ENCODE measurements around the gene MGAT3. TPM values are rescaled to one million over a fixed set of nuclear protein-coding genes. Genes with fewer than 3 reads are reported as not detected.

The MGAT3 gene
- total and polyA plus RNA-seq, 8 donors, result 0.89 to 12.0 (median 1.6) TPM

DNA sequence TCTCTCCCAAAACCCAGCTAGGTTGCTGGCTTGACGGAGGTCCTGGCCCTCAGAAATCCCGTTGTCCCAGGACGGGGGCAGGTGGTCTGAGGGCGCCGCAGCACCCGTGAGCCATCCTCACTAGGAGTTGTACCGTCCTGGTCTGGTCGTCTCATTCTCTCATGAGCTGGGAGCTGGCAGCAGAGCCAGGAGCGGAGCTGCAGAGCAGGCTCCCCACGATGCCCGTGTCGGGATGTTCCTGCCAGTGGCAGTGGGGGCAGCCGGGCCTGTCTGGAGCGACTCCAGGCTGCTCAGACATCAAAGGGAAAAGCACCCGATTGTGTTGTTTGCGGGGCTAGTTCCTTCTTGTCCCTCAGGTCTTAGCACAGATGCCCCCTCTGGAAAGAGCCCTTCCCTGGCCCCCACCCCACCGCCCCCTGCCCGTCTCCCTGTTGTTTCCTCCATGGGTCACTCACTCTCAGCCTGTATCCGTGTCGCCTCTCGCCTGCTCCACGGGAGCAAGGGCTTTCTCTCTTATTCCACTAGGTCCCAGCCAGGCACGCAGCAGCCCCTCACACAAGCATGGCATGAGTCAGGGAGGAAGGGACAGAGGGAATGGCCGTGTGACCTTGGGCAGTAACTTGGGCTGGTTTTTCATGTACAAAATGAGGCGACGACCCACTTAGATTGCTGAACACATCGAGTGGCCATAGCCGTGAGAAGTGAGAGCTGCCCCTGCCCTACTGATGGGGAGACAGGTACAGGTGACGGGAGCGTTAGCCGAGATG is 23.2 kb upstream of the MGAT3 start:
- Histone ChIP-seq H3K4me1 (peaks cover 7 to 43% (median 25%) of the 10 kb centered on the region in 4 donors), H3K27ac (peak overlapping the region in 2 of 5 donors; percentile 81 to 82), H3K36me3 (peaks cover 36 to 67% (median 62%) of the 10 kb centered on the region in 4 donors), H3K9me3 (no peaks in the 10 kb centered on the region), H3K4me3 (no peak overlapping the region), H3K27me3 (peaks cover 0 to 5% (median 0%) of the 10 kb centered on the region in 3 donors)
- intact Hi-C loops (cut with DNase I; ENCODE audit: low total_unique reads), result no loop called here
- 83 to 86% (median 86%) methylated on average over 28 to 31 of the region's 31 CpGs for WGBS, 5 donors
- no peak for DNase-seq
- TF ChIP-seq EP300 (IDR thresholded peaks at IDR 0.05) (no peak), POLR2AphosphoS5 (IDR thresholded peaks at IDR 0.05) (no peak), POLR2A (IDR thresholded peaks at IDR 0.05) (no peak)
- TF ChIP-seq, protein P1, sequence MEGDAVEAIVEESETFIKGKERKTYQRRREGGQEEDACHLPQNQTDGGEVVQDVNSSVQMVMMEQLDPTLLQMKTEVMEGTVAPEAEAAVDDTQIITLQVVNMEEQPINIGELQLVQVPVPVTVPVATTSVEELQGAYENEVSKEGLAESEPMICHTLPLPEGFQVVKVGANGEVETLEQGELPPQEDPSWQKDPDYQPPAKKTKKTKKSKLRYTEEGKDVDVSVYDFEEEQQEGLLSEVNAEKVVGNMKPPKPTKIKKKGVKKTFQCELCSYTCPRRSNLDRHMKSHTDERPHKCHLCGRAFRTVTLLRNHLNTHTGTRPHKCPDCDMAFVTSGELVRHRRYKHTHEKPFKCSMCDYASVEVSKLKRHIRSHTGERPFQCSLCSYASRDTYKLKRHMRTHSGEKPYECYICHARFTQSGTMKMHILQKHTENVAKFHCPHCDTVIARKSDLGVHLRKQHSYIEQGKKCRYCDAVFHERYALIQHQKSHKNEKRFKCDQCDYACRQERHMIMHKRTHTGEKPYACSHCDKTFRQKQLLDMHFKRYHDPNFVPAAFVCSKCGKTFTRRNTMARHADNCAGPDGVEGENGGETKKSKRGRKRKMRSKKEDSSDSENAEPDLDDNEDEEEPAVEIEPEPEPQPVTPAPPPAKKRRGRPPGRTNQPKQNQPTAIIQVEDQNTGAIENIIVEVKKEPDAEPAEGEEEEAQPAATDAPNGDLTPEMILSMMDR (IDR thresholded peaks at IDR 0.05), result no peak

DNA sequence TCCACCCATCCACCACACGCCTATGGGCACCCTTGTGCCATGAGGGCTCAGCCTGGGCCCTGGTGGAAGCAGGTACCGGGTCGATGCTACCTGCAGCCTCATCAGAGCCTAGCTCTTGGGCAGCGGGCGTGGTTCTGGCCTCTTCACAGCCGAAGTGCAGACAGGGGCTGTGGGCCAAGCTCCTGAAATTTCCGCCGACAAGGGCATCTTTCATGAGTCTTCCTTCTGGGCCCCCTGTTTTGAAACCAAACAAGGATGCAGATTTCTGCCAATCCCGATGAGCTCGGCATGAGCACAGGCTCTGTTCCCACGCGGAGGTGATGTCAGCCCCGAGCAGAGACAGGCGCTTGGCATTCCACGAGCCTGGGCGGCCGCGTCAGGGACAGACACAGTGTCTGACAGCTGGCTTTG is 22.6 kb upstream of the MGAT3 start:
- H3K27me3 ChIP-seq, result peaks cover 0 to 8% (median 0%) of the 10 kb centered on the region in 3 donors
- no peak overlapping the region for H3K4me3 ChIP-seq
- WGBS, 5 donors, result 78 to 88% (median 82%) methylated on average over 14 to 18 of the region's 18 CpGs
- peaks cover 7 to 46% (median 27%) of the 10 kb centered on the region in 4 donors for H3K4me1 ChIP-seq
- H3K9me3 ChIP-seq, result no peaks in the 10 kb centered on the region
- intact Hi-C loops (cut with DNase I; ENCODE audit: low total_unique reads), result no loop called here
- H3K27ac ChIP-seq, result peak overlapping the region in 2 of 5 donors; percentile 81 to 82
- peaks cover 30 to 61% (median 56%) of the 10 kb centered on the region in 4 donors for H3K36me3 ChIP-seq
- no peak for DNase-seq
- TF ChIP-seq, protein P1 (IDR thresholded peaks at IDR 0.05), result no peak
- TF ChIP-seq POLR2AphosphoS5 (IDR thresholded peaks at IDR 0.05) (no peak), POLR2A (IDR thresholded peaks at IDR 0.05) (no peak), EP300 (IDR thresholded peaks at IDR 0.05) (no peak)

DNA sequence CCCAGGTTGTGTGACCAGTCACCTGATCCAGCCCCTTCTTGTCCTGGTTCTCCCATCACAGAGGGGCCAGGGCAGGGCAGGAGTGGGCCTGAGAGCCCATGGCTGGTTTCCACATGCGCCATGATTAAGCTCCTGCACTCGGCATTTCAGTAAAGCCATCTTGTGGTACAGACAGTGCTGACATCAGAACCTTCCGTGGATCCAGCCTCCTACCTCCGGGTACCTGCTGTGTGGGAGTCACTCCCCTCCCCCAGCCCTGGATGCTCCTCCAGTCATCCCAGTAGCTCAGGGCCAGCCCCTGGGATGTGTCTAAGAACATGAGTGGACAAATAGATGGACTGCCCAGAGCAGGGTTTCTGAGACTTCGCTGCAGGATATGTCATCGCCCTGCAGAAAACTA is 22.1 kb upstream of the MGAT3 start:
- Histone ChIP-seq H3K4me3 (no peak overlapping the region), H3K36me3 (peaks cover 30 to 56% (median 52%) of the 10 kb centered on the region in 4 donors), H3K9me3 (no peaks in the 10 kb centered on the region), H3K4me1 (peaks cover 7 to 46% (median 27%) of the 10 kb centered on the region in 4 donors), H3K27ac (no peak overlapping the region), H3K27me3 (peaks cover 0 to 13% (median 0%) of the 10 kb centered on the region in 3 donors)
- DNase-seq, result no peak
- TF ChIP-seq POLR2A (IDR thresholded peaks at IDR 0.05), result no peak
- TF ChIP-seq EP300 (IDR thresholded peaks at IDR 0.05), result no peak
- TF ChIP-seq POLR2AphosphoS5 (IDR thresholded peaks at IDR 0.05), result no peak
- TF ChIP-seq, protein P1 (IDR thresholded peaks at IDR 0.05), result no peak
- 73 to 84% (median 80%) methylated on average over 6 of the region's 6 CpGs for WGBS, 5 donors
- intact Hi-C loops (cut with DNase I; ENCODE audit: low total_unique reads), result no loop called here

DNA sequence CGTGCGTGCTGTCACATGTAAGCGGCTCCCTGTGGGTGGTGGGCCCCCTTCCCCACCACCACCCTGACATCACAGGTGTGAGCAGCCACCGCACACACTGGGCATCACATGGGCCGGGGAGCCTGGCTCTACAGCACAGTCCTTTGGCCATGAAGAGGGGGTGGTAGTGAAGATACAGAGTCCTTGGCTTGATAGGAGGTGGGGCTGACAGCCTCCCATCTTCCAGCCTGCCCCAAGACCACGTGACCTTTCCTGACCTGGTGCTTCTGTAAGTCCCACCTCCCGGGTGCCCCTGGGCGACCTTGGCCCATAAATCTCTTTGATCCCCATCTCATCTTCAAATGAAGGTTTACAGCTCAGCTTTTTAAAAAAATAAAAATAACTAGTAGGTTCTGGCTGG is 21.2 kb upstream of the MGAT3 start:
- Histone ChIP-seq H3K27me3 (peaks cover 0 to 20% (median 0%) of the 10 kb centered on the region in 3 donors), H3K9me3 (no peaks in the 10 kb centered on the region), H3K4me1 (peaks cover 7 to 42% (median 24%) of the 10 kb centered on the region in 4 donors), H3K27ac (no peak overlapping the region), H3K36me3 (peaks cover 21 to 47% (median 43%) of the 10 kb centered on the region in 4 donors), H3K4me3 (no peak overlapping the region)
- WGBS, 5 donors, result 78 to 91% (median 88%) methylated on average over 6 to 8 of the region's 8 CpGs
- DNase-seq, result no peak
- intact Hi-C loops (cut with DNase I; ENCODE audit: low total_unique reads), result no loop called here
- TF ChIP-seq, protein P1 (IDR thresholded peaks at IDR 0.05), result no peak
- TF ChIP-seq EP300 (IDR thresholded peaks at IDR 0.05), result no peak
- no peak for TF ChIP-seq POLR2A (IDR thresholded peaks at IDR 0.05)
- no peak for TF ChIP-seq POLR2AphosphoS5 (IDR thresholded peaks at IDR 0.05)
